NB4 (cell line): ENCODE measurements around the gene RGS3.

Source experiments
- CTCF ChIP-seq: IDR thresholded peaks from one replicate; pipeline ENCODE4 v1.5.1; 2012; ENCODE audit warnings: low read depth, low read length
- MYC ChIP-seq: IDR thresholded peaks from 2 replicates; pipeline ENCODE4 v1.6.1; 2011; ENCODE audit warnings: low read depth, low read length
- POLR2A ChIP-seq: IDR thresholded peaks from 2 replicates; pipeline ENCODE4 v1.6.1; 2011; ENCODE audit warnings: mild to moderate bottlenecking; ENCODE audit not compliant: insufficient read length; ENCODE audit errors: extremely low read depth
- TF ChIP-seq, protein P1 (sequence below): IDR thresholded peaks from 2 replicates; pipeline ENCODE4 v1.6.1; 2011; ENCODE audit warnings: low read depth, low read length

- TF ChIP-seq POLR2A: no peak
- TF ChIP-seq CTCF: no peak
- TF ChIP-seq, protein P1, sequence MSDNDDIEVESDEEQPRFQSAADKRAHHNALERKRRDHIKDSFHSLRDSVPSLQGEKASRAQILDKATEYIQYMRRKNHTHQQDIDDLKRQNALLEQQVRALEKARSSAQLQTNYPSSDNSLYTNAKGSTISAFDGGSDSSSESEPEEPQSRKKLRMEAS: no peak
- no peak for TF ChIP-seq MYC
Observed at GRCh38 chr9:113569472-113570060, 106.0 kb downstream of the RGS3 start.
